ENCODE measurements around the gene MPHOSPH9.

MPHOSPH9 gene

GRCh38 chr12:123119808-123120207 is 113.1 kb downstream of the MPHOSPH9 start:
- TF ChIP-seq GABPA (IDR thresholded peaks at IDR 0.05; ENCODE audit: low read depth) (no peak), POLR2AphosphoS5 (IDR thresholded peaks at IDR 0.05; ENCODE audit: low read depth) (no peak), SPI1 (IDR thresholded peaks at IDR 0.05; ENCODE audit: borderline replicate concordance, low read depth) (no peak), REST (IDR thresholded peaks at IDR 0.05; ENCODE audit: insufficient replicate concordance, low read depth) (no peak)
- TF ChIP-seq, protein P1, sequence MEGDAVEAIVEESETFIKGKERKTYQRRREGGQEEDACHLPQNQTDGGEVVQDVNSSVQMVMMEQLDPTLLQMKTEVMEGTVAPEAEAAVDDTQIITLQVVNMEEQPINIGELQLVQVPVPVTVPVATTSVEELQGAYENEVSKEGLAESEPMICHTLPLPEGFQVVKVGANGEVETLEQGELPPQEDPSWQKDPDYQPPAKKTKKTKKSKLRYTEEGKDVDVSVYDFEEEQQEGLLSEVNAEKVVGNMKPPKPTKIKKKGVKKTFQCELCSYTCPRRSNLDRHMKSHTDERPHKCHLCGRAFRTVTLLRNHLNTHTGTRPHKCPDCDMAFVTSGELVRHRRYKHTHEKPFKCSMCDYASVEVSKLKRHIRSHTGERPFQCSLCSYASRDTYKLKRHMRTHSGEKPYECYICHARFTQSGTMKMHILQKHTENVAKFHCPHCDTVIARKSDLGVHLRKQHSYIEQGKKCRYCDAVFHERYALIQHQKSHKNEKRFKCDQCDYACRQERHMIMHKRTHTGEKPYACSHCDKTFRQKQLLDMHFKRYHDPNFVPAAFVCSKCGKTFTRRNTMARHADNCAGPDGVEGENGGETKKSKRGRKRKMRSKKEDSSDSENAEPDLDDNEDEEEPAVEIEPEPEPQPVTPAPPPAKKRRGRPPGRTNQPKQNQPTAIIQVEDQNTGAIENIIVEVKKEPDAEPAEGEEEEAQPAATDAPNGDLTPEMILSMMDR (IDR thresholded peaks at IDR 0.05; ENCODE audit: insufficient read depth, low read length): no peak
- no peaks in the 10 kb centered on the region for H3K27me3 ChIP-seq (ENCODE audit: insufficient read depth, poor library complexity, severe bottlenecking)
- H3K27ac ChIP-seq (replicated peaks): no peak overlapping the region
- no peak overlapping the region for H3K4me3 ChIP-seq (replicated peaks; ENCODE audit: insufficient read depth, low read length)
- no peak for DNase-seq (ENCODE audit: low read depth in 1 of 2, low spot score in 1 of 2)

GRCh38 chr12:123118497-123118896 is 114.4 kb downstream of the MPHOSPH9 start:
- no peak for TF ChIP-seq SPI1 (IDR thresholded peaks at IDR 0.05; ENCODE audit: borderline replicate concordance, low read depth)
- DNase-seq (ENCODE audit: low read depth in 1 of 2, low spot score in 1 of 2): no peak
- H3K27ac ChIP-seq (replicated peaks): no peak overlapping the region
- no peak overlapping the region for H3K4me3 ChIP-seq (replicated peaks; ENCODE audit: insufficient read depth, low read length)
- no peaks in the 10 kb centered on the region for H3K27me3 ChIP-seq (ENCODE audit: insufficient read depth, poor library complexity, severe bottlenecking)

GRCh38 chr12:123115409-123116121 is 117.4 kb downstream of the MPHOSPH9 start:
- no peak for DNase-seq (ENCODE audit: low read depth in 1 of 2, low spot score in 1 of 2)

More at GRCh38 chr12:123115409-123116121, 117.4 kb downstream of the MPHOSPH9 start:
- no peak for TF ChIP-seq POLR2AphosphoS5 (IDR thresholded peaks at IDR 0.05; ENCODE audit: low read depth)
- no peak for TF ChIP-seq GABPA (IDR thresholded peaks at IDR 0.05; ENCODE audit: low read depth)
- TF ChIP-seq SPI1 (IDR thresholded peaks at IDR 0.05; ENCODE audit: borderline replicate concordance, low read depth): no peak
- TF ChIP-seq REST (IDR thresholded peaks at IDR 0.05; ENCODE audit: insufficient replicate concordance, low read depth): no peak
- TF ChIP-seq, protein P1 (IDR thresholded peaks at IDR 0.05; ENCODE audit: insufficient read depth, low read length): no peak
- Histone ChIP-seq H3K27me3 (ENCODE audit: insufficient read depth, poor library complexity, severe bottlenecking) (no peaks in the 10 kb centered on the region), H3K4me3 (replicated peaks; ENCODE audit: insufficient read depth, low read length) (no peak overlapping the region), H3K27ac (replicated peaks) (no peak overlapping the region)

Measured in HL-60 (cell line).